GM12872 (cell line): Measurements from ENCODE around the gene KRTAP12-3.
"Not testable (repeated sequence)": the region's sequence is repeated elsewhere in the genome, so short reads cannot be mapped to it uniquely, and the experiment has no call there.

Experiments used
- CTCF ChIP-seq: IDR thresholded peaks from 3 replicates; pipeline ENCODE4 v1.5.1; 2011; ENCODE audit warnings: low read depth, mild to moderate bottlenecking, low read length, moderate library complexity; ENCODE audit not compliant: insufficient read depth

The KRTAP12-3 gene

DNA sequence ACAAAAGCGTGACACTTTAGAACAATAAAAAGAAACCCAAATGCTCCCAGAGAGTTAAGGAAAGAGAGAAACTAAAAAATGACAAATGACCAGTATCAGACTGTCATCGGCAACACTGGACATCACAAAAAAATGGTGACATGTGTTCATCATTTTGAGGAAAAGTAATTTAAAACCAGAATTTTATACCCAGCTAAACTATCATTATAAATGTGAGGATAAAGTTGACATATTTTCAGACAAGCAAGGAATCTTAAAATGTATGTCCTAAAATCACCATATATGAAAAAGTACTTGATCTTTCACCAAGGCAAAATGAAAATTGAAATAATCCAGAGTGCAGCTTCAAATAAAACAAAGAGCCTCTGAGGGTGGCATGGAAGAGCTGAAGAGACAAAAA is 12.9 kb upstream of the KRTAP12-3 start:
- no peak for TF ChIP-seq CTCF

GRCh38 chr21:44646366-44647221 is 11.1 kb upstream of the KRTAP12-3 start, which contains the start of gene KRTAP10-11:
Gene KRTAP10-11, plus strand, starts transcription at chr21:44646414. Its CDS starts 45 bp downstream, at chr21:44646459.
- not testable (repeated sequence) for TF ChIP-seq CTCF

DNA sequence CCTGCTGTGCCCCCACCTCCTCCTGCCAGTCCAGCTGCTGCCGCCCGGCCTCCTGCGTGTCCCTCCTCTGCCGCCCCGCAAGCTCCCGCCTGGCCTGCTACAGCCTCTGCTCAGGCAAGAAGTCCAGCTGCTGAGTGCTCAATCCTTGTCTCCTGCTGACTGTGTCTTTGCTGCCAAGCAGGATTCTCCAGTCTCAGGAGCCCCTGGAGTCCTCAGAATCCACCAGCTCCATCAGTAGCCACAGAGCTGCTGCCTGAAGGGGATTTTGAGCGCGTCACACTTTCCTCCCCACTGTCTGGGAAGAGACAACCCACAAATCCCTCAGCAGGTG is 10.5 kb upstream of the KRTAP12-3 start:
- TF ChIP-seq CTCF: no peak

- no peak for TF ChIP-seq CTCF
These were observed 9.0 kb upstream of the KRTAP12-3 start for GRCh38 chr21:44648557-44649311.

DNA sequence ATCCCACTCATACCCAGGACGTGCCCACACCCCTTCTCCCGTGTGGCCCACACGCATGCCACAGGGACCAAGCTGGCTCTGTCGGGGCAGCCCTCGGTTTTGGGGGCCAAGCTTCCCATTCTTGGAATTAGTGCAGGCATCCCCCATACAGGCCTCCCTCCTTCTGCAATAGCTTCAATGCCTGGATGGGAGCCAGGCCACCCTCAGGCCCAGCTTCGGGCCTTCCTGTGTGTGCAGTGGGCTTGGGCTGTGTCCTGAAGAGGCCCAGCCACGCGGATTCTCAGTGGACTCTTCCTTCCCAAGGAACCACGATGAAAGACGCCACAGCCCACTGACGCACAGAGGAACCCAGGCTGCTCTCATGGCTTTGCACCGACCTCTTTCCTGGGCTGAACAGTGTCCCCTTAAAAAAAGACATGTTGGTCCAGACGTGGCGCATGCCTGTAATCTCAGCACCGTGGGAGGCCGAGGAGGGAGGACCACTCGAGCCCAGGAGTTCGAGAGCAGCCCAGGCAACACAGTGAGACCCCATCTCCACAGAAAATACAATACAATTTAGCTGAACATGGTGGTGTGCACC is 8.1 kb upstream of the KRTAP12-3 start:
- TF ChIP-seq CTCF: no peak

- TF ChIP-seq CTCF: no peak
These were observed 7.3 kb upstream of the KRTAP12-3 start for GRCh38 chr21:44650265-44650972.
